Upper lobe of left lung (tissue), 4 donors: ENCODE results near the gene MYADM.
"Not testable (repeated sequence)": the region's sequence is repeated elsewhere in the genome, so short reads cannot be mapped to it uniquely, and the experiment has no call there.

Source experiments
- CTCF ChIP-seq, 6 experiments: fragments of 450-650 bp in 4 of 6; fragments of 200-600 bp in 2 of 6; sonication (generic) in 2 of 6; IDR thresholded peaks; one replicate each; pipeline ENCODE4 v1.5.1; 2016 to 2019; ENCODE audit warnings: antibody characterized with exemption in 6 of 6
- POLR2A ChIP-seq, 4 donors: fragments of 450-650 bp; IDR thresholded peaks; one replicate each; pipeline ENCODE4 v1.5.1; 2016 to 2017; ENCODE audit warnings: antibody characterized with exemption in 4 of 4, mild to moderate bottlenecking in 2 of 4

DNA sequence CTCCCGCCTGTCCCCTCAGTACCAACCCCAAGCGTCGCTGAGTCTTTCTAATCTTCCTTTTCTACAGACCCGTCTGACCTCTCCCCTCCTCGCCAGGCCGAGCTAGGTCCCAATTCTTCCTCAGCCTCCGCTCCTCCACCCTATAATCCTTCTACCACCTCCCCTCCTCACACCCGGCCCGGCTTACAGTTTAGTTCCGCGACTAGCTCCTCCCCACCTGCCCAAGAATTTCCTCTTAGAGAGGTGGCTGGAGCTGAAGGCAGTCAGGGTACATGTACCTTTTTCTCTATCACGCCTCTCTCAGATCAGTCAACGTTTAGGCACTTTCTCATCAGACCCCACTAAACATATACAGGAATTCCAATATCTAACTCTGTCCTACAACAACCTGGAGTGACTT is 34.8 kb upstream of the MYADM start:
- not testable (repeated sequence) for TF ChIP-seq CTCF, POLR2A (IDR thresholded peaks at IDR 0.05)
